ENCODE results near the gene FGFRL1. TPM values are rescaled to one million over a fixed set of nuclear protein-coding genes. Genes with fewer than 3 reads are reported as not detected.

FGFRL1 gene
- polyA plus RNA-seq, 1 experiment, result 11.2 TPM

DNA sequence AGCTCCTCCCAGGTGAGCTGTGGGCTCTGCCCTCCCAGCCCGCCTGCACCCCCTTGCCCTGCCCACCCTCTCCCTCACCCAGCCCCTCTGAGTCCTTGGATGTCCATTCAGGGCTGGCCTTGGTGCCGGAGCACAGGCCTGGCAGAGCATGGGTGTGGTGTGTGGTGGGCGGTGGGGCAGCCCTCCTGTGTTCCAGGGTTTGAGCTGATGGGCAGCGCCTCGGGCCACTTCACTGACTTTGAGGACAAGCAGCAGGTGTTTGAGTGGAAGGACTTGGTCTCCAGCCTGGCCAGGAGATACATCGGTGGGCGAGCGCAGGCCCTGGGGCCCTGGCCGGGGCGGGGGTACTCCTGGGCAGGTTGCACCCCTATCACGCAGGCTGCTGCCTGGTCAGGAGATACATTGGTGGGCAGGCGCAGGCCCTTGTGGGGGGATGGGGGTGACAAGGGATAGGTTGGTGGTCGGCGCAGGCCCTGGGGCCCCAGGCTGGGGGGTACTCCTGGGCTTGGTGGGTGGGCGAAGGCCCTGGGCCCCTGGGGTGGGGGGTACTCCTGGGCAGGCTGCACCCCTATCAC lies 10.7 kb upstream of the FGFRL1 start:
- Histone ChIP-seq H3K27me3 (ENCODE audit: control insufficient read depth, insufficient read depth, low read length) (peaks cover 74% of the 10 kb centered on the region), H3K9me3 (ENCODE audit: control insufficient read depth, insufficient read depth, low read length) (no peaks in the 10 kb centered on the region; the same call in 1 of the 2 replicates), H3K27ac (ENCODE audit: low read depth, low read length) (no peak overlapping the region), H3K4me3 (ENCODE audit: low read depth, low read length) (no peak overlapping the region)
- no peak for DNase-seq (ENCODE audit: low read depth, low spot score)
- ChIA-PET POLR2A (no interaction called here), CTCF (no interaction called here)
- TF ChIP-seq, protein P1, sequence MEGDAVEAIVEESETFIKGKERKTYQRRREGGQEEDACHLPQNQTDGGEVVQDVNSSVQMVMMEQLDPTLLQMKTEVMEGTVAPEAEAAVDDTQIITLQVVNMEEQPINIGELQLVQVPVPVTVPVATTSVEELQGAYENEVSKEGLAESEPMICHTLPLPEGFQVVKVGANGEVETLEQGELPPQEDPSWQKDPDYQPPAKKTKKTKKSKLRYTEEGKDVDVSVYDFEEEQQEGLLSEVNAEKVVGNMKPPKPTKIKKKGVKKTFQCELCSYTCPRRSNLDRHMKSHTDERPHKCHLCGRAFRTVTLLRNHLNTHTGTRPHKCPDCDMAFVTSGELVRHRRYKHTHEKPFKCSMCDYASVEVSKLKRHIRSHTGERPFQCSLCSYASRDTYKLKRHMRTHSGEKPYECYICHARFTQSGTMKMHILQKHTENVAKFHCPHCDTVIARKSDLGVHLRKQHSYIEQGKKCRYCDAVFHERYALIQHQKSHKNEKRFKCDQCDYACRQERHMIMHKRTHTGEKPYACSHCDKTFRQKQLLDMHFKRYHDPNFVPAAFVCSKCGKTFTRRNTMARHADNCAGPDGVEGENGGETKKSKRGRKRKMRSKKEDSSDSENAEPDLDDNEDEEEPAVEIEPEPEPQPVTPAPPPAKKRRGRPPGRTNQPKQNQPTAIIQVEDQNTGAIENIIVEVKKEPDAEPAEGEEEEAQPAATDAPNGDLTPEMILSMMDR (IDR thresholded peaks at IDR 0.05; ENCODE audit: low read depth, low read length), result no peak

DNA sequence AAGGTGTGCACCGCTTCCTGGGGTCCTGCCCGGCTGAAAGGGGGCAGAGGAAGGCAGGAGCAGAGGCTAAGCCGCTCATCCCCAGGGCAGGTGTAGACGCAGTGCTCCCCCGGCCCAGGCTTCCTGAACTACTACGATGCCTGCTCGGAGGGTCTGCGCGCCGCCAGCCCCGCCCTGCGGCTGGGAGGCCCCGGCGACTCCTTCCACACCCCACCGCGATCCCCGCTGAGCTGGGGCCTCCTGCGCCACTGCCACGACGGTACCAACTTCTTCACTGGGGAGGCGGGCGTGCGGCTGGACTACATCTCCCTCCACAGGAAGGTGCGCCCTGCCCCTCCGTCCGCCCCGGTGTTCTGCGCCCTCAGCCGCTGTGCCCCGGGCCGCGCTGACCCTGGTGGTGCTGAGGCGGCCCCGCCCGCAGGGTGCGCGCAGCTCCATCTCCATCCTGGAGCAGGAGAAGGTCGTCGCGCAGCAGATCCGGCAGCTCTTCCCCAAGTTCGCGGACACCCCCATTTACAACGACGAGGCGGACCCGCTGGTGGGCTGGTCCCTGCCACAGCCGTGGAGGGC lies 9.8 kb upstream of the FGFRL1 start:
- Histone ChIP-seq H3K27ac (ENCODE audit: low read depth, low read length) (no peak overlapping the region), H3K9me3 (ENCODE audit: control insufficient read depth, insufficient read depth, low read length) (peaks cover 3% of the 10 kb centered on the region), H3K4me3 (ENCODE audit: low read depth, low read length) (no peak overlapping the region), H3K27me3 (ENCODE audit: control insufficient read depth, insufficient read depth, low read length) (peaks cover 68% of the 10 kb centered on the region)
- TF ChIP-seq, protein P1 (IDR thresholded peaks at IDR 0.05; ENCODE audit: low read depth, low read length), result no peak
- DNase-seq (ENCODE audit: low read depth, low spot score), result no peak
- ChIA-PET POLR2A (interaction anchor here (1.4 kb wide), 1 partner anchor 14 kb away, joined by 4 read pairs; no protein-coding TSS in a partner anchor), CTCF (no interaction called here)

DNA sequence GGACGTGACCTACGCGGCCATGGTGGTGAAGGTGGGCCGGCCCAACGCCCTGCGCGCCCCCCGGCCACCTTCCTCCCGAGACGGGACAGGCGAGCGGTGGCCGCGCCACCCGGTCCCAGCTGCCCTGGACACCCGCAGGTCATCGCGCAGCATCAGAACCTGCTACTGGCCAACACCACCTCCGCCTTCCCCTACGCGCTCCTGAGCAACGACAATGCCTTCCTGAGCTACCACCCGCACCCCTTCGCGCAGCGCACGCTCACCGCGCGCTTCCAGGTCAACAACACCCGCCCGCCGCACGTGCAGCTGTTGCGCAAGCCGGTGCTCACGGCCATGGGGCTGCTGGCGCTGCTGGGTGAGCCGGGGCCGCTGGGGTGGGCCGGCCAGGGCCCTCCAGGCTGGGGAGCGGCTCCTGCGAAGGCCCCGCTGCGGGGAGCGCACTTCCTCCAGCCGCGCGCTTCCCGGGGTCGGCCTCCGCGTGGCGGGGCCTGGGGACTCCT lies 9.2 kb upstream of the FGFRL1 start:
- TF ChIP-seq, protein P1 (IDR thresholded peaks at IDR 0.05; ENCODE audit: low read depth, low read length), result no peak
- Histone ChIP-seq H3K4me3 (ENCODE audit: low read depth, low read length) (no peak overlapping the region), H3K27ac (ENCODE audit: low read depth, low read length) (no peak overlapping the region), H3K9me3 (ENCODE audit: control insufficient read depth, insufficient read depth, low read length) (peaks cover 8% of the 10 kb centered on the region), H3K27me3 (ENCODE audit: control insufficient read depth, insufficient read depth, low read length) (peaks cover 69% of the 10 kb centered on the region)
- CTCF ChIA-PET, result no interaction called here
- no peak for DNase-seq (ENCODE audit: low read depth, low spot score)
- POLR2A ChIA-PET, result interaction anchor here (1.4 kb wide), 1 partner anchor 14 kb away, joined by 4 read pairs; no protein-coding TSS in a partner anchor

DNA sequence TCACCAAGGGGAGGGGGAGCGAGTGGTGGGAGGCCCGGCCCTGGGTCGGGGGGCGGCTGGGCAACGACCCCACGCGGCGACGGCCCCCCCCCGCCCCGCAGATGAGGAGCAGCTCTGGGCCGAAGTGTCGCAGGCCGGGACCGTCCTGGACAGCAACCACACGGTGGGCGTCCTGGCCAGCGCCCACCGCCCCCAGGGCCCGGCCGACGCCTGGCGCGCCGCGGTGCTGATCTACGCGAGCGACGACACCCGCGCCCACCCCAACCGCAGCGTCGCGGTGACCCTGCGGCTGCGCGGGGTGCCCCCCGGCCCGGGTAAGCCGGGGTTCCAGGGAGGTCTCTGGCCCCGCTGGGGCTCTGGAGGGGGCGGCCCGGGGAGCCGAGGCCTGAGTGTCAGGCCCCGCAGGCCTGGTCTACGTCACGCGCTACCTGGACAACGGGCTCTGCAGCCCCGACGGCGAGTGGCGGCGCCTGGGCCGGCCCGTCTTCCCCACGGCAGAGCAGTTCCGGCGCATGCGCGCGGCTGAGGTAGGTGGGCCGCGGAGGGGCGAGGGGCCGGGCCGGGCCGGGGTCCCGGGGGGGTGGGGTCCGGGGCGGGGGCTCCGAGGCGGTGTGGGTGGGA lies 8.7 kb upstream of the FGFRL1 start:
- Histone ChIP-seq H3K4me3 (ENCODE audit: low read depth, low read length) (no peak overlapping the region), H3K27me3 (ENCODE audit: control insufficient read depth, insufficient read depth, low read length) (peaks cover 69% of the 10 kb centered on the region), H3K27ac (ENCODE audit: low read depth, low read length) (no peak overlapping the region), H3K9me3 (ENCODE audit: control insufficient read depth, insufficient read depth, low read length) (peaks cover 8% of the 10 kb centered on the region)
- ChIA-PET CTCF (no interaction called here), POLR2A (interaction anchor here (1.4 kb wide), 1 partner anchor 15 kb away, joined by 4 read pairs; no protein-coding TSS in a partner anchor)
- TF ChIP-seq, protein P1 (IDR thresholded peaks at IDR 0.05; ENCODE audit: low read depth, low read length), result no peak
- no peak for DNase-seq (ENCODE audit: low read depth, low spot score)
